Hippocampal formation (tissue), 2 donors: Measurements from ENCODE around the gene CABCOCO1.
"Not testable (repeated sequence)": the region's sequence is repeated elsewhere in the genome, so short reads cannot be mapped to it uniquely, and the experiment has no call there.

Experiments used
- DNase-seq, 2 donors: peaks; one replicate each; lab custom pipeline; 2025; lab: John Stamatoyannopoulos, UW

Gene CABCOCO1

GRCh38 chr10:61712105-61712504, 49.4 kb downstream of the CABCOCO1 start:
- DNase-seq: not testable (repeated sequence)

- not testable (repeated sequence) for DNase-seq
Observed at GRCh38 chr10:61719475-61719874, 56.7 kb downstream of the CABCOCO1 start.

GRCh38 chr10:61719906-61720305, 57.2 kb downstream of the CABCOCO1 start:
- no peak for DNase-seq

GRCh38 chr10:61721431-61721830, 58.7 kb downstream of the CABCOCO1 start:
- no peak for DNase-seq

- DNase-seq: not testable (repeated sequence)
Observed at GRCh38 chr10:61725221-61725620, 62.5 kb downstream of the CABCOCO1 start.

- no peak for DNase-seq
Observed at GRCh38 chr10:61729596-61729995, 66.9 kb downstream of the CABCOCO1 start.

GRCh38 chr10:61730671-61731070, 67.9 kb downstream of the CABCOCO1 start:
- DNase-seq: no peak

- no peak for DNase-seq
Observed at GRCh38 chr10:61731638-61732037, 68.9 kb downstream of the CABCOCO1 start.

- no peak for DNase-seq
Observed at GRCh38 chr10:61732629-61733278, 70.0 kb downstream of the CABCOCO1 start.

GRCh38 chr10:61733358-61733940, 70.7 kb downstream of the CABCOCO1 start:
- DNase-seq: peak; percentile 0 to 50

- no peak for DNase-seq
Observed at GRCh38 chr10:61735882-61736281, 73.2 kb downstream of the CABCOCO1 start.

- not testable (repeated sequence) for DNase-seq
Observed at GRCh38 chr10:61737455-61737854, 74.7 kb downstream of the CABCOCO1 start.

- DNase-seq: no peak
Observed at GRCh38 chr10:61742812-61743211, 80.1 kb downstream of the CABCOCO1 start.

GRCh38 chr10:61744469-61744868, 81.7 kb downstream of the CABCOCO1 start:
- no peak for DNase-seq

- DNase-seq: no peak
Observed at GRCh38 chr10:61746377-61746776, 83.6 kb downstream of the CABCOCO1 start.

- DNase-seq: no peak
Observed at GRCh38 chr10:61747307-61747706, 84.6 kb downstream of the CABCOCO1 start.

GRCh38 chr10:61749291-61749690, 86.6 kb downstream of the CABCOCO1 start:
- no peak for DNase-seq

- DNase-seq: peak in 1 of 2 donors; percentile 5
Observed at GRCh38 chr10:61750943-61751471, 88.3 kb downstream of the CABCOCO1 start.

- no peak for DNase-seq
Observed at GRCh38 chr10:61751599-61751998, 88.9 kb downstream of the CABCOCO1 start.

GRCh38 chr10:61752111-61753011, 89.6 kb downstream of the CABCOCO1 start:
- DNase-seq: no peak

GRCh38 chr10:61753453-61753852, 90.7 kb downstream of the CABCOCO1 start:
- no peak for DNase-seq
